Activated T-cell treated with anti-CD3 and anti-CD28 coated beads, Interleukin-2, amount 50 U/mL, for 4 hours (primary cell): ENCODE results near the gene CRCP. TPM values are rescaled to one million over a fixed set of nuclear protein-coding genes. Genes with fewer than 3 reads are reported as not detected.
"Not testable (repeated sequence)": the region's sequence is repeated elsewhere in the genome, so short reads cannot be mapped to it uniquely, and the experiment has no call there.

Source experiments
- ATAC-seq, 2 donors: fragments of 200-7000 bp; cut with Tn5 transposase; one replicate each; pipeline ENCODE4 v1.10.0; 2021
- DNase-seq: peaks from one replicate; pipeline ENCODE4 v3.0.0-alpha.2; 2020
- H3K27me3 Mint-ChIP-seq: one replicate; pipeline ENCODE4 v1.8.0; 2021; ENCODE audit warnings: low read depth, mixed read lengths
- H3K36me3 Mint-ChIP-seq: one replicate; pipeline ENCODE4 v1.8.0; 2022; ENCODE audit warnings: mixed read lengths; ENCODE audit not compliant: insufficient read depth
- H3K4me1 Mint-ChIP-seq: one replicate; pipeline ENCODE4 v1.8.0; 2021; ENCODE audit warnings: low read depth, mixed read lengths
- H3K4me3 Mint-ChIP-seq: one replicate; pipeline ENCODE4 v1.8.0; 2021; ENCODE audit warnings: mild to moderate bottlenecking, moderate library complexity, mixed read lengths
- H3K9me3 Mint-ChIP-seq: one replicate; pipeline ENCODE4 v1.8.0; 2021; ENCODE audit warnings: mixed read lengths
- total RNA-seq, 3 donors: library from RNA; stranded (reverse); gene quantifications; one replicate each; pipeline ENCODE4 v1.2.1, GENCODE V29; 2021

The CRCP gene
- total RNA-seq, 3 donors from 2014 or later = 41.9 to 48.0 (median 47.6) TPM

DNA sequence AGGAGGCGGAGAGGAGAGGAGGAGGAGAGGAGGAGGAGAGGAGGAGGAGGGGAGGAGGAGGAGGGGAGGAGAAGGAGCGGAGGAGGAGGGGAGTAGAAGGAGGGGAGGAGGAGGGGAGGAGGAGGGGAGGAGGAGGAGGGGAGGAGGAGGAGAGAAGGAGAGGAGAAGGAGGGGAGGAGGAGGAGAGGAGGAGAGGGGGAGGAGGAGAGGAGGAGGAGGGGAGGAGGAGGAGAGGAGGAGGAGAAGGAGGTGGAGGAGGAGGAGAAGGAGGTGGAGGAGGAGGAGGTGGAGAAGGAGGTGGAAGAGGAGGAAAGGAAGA lies 15.5 kb upstream of the CRCP start:
- Mint-ChIP-seq H3K36me3 (no peaks in the 10 kb centered on the region), H3K9me3 (no peaks in the 10 kb centered on the region), H3K4me1 (peaks cover 10% of the 10 kb centered on the region), H3K27me3 (no peaks in the 10 kb centered on the region), H3K4me3 (no peak overlapping the region)
- DNase-seq (no peak), ATAC-seq (no peak)

- no peaks in the 10 kb centered on the region for H3K36me3 Mint-ChIP-seq
- H3K9me3 Mint-ChIP-seq = no peaks in the 10 kb centered on the region
- no peaks in the 10 kb centered on the region for H3K27me3 Mint-ChIP-seq
- peak overlapping the region; percentile 71 for H3K4me3 Mint-ChIP-seq
- ATAC-seq (peak; percentile 87 to 89), DNase-seq (peak; percentile 15)
- peaks cover 10% of the 10 kb centered on the region for H3K4me1 Mint-ChIP-seq
Measured at GRCh38 chr7:66099551-66100407, 14.9 kb upstream of the CRCP start.

DNA sequence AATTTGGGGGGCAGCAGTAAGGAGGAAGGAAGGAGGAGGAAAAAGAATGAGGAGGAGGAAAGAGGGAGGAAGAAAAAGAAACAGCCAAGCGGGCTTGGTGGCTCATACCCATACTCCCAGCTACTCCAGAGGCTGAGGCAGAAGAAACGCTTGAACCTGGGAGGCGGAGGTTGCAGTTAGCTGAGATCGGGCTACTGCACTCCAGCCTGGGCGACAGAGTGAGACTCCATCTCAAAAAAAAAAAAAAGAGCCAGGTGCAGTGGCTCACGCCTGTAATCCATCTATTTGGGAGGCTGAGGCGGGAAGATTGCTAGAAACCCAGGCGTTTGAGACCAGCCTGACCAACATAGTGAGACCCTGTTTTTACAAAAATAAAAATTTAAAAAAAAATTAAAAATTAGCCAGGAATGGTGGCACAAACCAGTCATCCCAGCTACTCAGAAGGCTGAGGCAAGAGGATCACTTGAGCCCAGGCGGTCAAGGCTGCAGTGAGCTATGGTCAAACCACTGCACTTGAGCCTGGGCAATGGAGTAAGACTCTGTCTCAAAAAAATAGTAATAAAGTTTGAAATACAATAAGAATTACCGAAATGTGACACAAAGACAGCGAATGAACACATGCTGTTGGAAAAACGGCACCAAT lies 14.1 kb upstream of the CRCP start:
- DNase-seq = no peak
- H3K4me1 Mint-ChIP-seq = peaks cover 10% of the 10 kb centered on the region
- no peaks in the 10 kb centered on the region for H3K36me3 Mint-ChIP-seq
- peak overlapping the region; percentile 71 for H3K4me3 Mint-ChIP-seq
- ATAC-seq = no peak
- H3K27me3 Mint-ChIP-seq = no peaks in the 10 kb centered on the region
- H3K9me3 Mint-ChIP-seq = no peaks in the 10 kb centered on the region

GRCh38 chr7:66102168-66102567 lies 12.5 kb upstream of the CRCP start:
- peaks cover 10% of the 10 kb centered on the region for H3K4me1 Mint-ChIP-seq
- not testable (repeated sequence) for H3K36me3 Mint-ChIP-seq, H3K27me3 Mint-ChIP-seq, DNase-seq, H3K9me3 Mint-ChIP-seq, ATAC-seq, H3K4me3 Mint-ChIP-seq

GRCh38 chr7:66103994-66104393 lies 10.7 kb upstream of the CRCP start:
- ATAC-seq, DNase-seq, H3K9me3 Mint-ChIP-seq, H3K4me3 Mint-ChIP-seq, H3K36me3 Mint-ChIP-seq, H3K27me3 Mint-ChIP-seq: not testable (repeated sequence)
- H3K4me1 Mint-ChIP-seq = peaks cover 10% of the 10 kb centered on the region

GRCh38 chr7:66105263-66105748 lies 9.3 kb upstream of the CRCP start:
- Mint-ChIP-seq H3K36me3 (no peaks in the 10 kb centered on the region), H3K4me1 (peaks cover 2% of the 10 kb centered on the region), H3K4me3 (no peak overlapping the region), H3K27me3 (no peaks in the 10 kb centered on the region), H3K9me3 (no peaks in the 10 kb centered on the region)
- ATAC-seq (no peak), DNase-seq (no peak)

DNA sequence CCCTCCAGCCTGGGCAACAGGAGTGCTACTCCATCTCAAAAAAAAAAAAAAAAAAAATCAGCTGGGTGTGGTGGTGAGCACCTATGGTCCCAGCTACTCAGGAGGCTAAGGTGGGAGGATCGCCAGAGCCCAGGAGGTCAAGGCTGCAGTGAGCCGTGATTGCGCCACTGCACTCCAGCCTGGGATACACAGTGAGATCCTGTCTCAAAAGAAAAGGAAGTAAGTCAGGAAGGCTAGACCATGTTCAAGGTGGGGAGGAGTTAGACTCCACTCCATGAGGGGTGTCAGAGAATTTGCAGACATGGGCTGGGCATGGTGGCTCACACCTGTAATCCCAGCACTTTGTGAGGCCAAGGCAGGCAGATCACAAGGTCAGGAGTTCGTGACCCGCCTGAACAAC lies 6.2 kb upstream of the CRCP start:
- not testable (repeated sequence) for H3K36me3 Mint-ChIP-seq, DNase-seq, ATAC-seq, H3K9me3 Mint-ChIP-seq, H3K27me3 Mint-ChIP-seq, H3K4me1 Mint-ChIP-seq, H3K4me3 Mint-ChIP-seq

- H3K4me1 Mint-ChIP-seq = peaks cover 13% of the 10 kb centered on the region
- no peak for ATAC-seq
- peak overlapping the region; percentile 3 for H3K4me3 Mint-ChIP-seq
- peaks cover 2% of the 10 kb centered on the region for H3K36me3 Mint-ChIP-seq
- H3K27me3 Mint-ChIP-seq = no peaks in the 10 kb centered on the region
- DNase-seq = no peak
- no peaks in the 10 kb centered on the region for H3K9me3 Mint-ChIP-seq
Measured at GRCh38 chr7:66110856-66111255, 3.8 kb upstream of the CRCP start.

DNA sequence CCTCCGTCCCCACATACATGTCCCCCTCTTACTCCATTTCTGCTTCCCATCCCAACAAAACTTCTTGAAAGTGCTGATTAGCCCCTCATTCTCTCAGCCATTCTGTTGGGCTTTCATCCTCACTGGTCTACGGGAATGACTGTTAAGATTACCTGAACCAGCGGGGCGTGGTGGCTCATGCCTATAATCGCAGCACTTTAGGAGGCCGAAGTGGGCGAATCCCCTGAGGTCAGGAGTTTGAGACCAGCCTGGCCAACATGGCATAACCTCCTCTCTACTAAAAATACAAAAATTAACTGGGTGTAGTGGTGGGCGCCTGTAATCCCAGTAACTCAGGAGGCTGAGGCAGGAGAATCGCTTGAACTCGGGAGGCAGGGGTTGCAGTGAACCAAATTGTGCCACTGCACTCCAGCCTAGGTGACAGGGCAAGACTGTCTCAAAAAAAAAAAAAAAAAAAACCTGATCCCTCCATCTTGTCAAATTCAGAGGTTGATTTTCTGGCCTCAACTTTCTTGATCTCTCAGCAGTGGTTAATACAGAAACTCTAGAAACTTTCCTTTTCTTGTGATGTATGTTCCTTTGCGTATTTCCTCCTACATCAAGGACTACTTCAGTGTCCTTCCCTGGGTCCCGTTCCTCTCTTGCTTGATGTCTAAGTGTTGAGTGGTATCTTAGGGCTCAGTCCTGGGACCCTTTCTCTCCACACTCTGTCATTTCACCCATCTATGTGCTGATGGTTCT lies 2.2 kb downstream of the CRCP start:
- ATAC-seq = not testable (repeated sequence)
- H3K4me1 Mint-ChIP-seq = peaks cover 51% of the 10 kb centered on the region
- peaks cover 19% of the 10 kb centered on the region for H3K36me3 Mint-ChIP-seq

DNA sequence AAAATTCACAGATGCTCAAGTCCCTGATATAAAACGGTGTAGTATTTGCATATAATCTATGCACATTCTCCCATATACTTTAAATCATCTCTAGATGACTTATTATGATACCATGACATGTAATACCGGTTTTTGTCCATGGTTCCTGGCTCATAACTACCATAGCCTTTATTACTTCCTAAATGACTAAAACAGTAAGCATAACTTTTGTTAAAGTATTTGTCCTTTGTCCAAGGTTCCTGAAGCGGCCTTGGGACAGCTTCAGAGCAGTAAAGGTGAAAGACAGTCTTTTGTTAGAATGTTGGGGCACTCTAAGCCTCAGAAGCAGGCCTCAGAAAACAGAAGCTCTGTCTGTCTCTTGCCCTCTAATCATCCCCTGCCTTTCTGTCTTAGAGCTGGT lies 4.0 kb downstream of the CRCP start:
- H3K9me3 Mint-ChIP-seq = no peaks in the 10 kb centered on the region
- H3K27me3 Mint-ChIP-seq = no peaks in the 10 kb centered on the region
- DNase-seq (no peak), ATAC-seq (no peak)
- peaks cover 19% of the 10 kb centered on the region for H3K36me3 Mint-ChIP-seq
- peaks cover 61% of the 10 kb centered on the region for H3K4me1 Mint-ChIP-seq
- H3K4me3 Mint-ChIP-seq = no peak overlapping the region

More for the DNA sequence above, 2.2 kb downstream of the CRCP start:
- not testable (repeated sequence) for H3K27me3 Mint-ChIP-seq, DNase-seq, H3K9me3 Mint-ChIP-seq
- peak overlapping the region; percentile 99 for H3K4me3 Mint-ChIP-seq

DNA sequence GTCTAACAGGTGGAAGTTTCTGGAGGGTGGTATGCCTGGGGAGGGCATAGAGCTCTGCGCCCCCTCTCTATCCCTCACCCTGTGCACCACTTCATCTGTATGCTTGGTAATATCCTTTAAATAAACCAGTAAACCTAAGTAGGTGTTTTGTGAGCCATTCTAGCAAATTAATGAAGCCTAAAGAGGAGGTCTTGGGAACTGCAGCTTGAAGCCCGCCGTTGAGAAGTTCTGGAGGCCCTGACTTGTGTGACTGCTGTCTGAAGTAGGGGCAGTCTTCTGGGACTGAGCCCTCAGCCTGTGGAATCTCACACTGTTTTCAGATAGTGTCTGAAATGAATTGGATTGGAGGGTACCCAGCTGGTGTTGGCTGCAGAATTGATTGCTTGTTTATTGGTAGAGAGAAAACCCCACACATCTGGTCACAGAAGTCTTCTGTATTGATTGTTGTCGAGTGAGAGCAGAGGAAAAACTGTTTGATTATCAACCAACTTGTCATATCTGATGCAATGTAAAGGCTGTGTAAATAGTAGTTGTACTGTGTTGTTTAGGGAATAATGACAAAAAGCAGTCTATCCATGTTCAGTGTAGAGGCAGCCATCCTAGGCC lies 4.7 kb downstream of the CRCP start:
- Mint-ChIP-seq H3K36me3 (peaks cover 19% of the 10 kb centered on the region), H3K9me3 (no peaks in the 10 kb centered on the region), H3K4me1 (peaks cover 62% of the 10 kb centered on the region), H3K4me3 (no peak overlapping the region), H3K27me3 (no peaks in the 10 kb centered on the region)
- DNase-seq = no peak
- no peak for ATAC-seq

GRCh38 chr7:66123175-66123528 lies 8.5 kb downstream of the CRCP start:
- H3K4me1 Mint-ChIP-seq = peaks cover 60% of the 10 kb centered on the region
- no peaks in the 10 kb centered on the region for H3K9me3 Mint-ChIP-seq
- ATAC-seq (no peak), DNase-seq (no peak)
- no peaks in the 10 kb centered on the region for H3K27me3 Mint-ChIP-seq
- H3K36me3 Mint-ChIP-seq = peaks cover 4% of the 10 kb centered on the region
- H3K4me3 Mint-ChIP-seq = no peak overlapping the region

GRCh38 chr7:66124569-66124861 lies 9.9 kb downstream of the CRCP start:
- peaks cover 48% of the 10 kb centered on the region for H3K4me1 Mint-ChIP-seq
- not testable (repeated sequence) for H3K9me3 Mint-ChIP-seq, H3K4me3 Mint-ChIP-seq, H3K27me3 Mint-ChIP-seq, ATAC-seq, DNase-seq, H3K36me3 Mint-ChIP-seq

DNA sequence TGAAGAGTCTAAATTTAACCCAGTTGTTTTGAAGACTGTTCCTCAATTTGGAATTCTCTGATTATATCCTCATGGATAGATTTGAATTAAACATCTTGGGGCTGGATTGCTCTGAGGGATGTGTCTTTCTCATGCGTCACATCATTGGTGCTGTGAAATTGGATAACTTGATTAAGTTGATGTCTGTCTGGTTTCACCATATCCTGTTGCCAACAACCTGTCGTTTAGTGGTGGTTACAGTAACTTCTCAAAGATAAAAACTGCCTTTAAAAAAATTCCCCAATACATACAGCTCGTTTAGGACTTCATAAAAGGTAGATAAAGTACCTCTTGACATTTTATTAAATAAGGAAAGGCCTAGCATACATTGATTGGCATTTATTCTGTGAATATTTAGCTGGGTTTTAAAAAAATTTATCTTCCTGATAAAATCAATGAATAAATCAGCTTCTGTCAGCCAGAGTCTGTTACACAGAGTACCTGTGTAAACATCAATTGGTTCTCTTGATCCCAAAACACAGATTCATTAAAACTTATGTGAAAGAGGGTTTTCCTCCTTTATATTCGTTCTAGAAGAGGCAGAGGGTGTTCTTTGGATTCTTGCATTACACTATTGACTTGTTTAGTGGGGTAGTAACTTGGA lies 10.5 kb downstream of the CRCP start:
- Mint-ChIP-seq H3K27me3 (no peaks in the 10 kb centered on the region), H3K9me3 (no peaks in the 10 kb centered on the region)

More for the DNA sequence above, 10.5 kb downstream of the CRCP start:
- Mint-ChIP-seq H3K4me1 (peaks cover 48% of the 10 kb centered on the region), H3K36me3 (peaks cover 2% of the 10 kb centered on the region), H3K4me3 (no peak overlapping the region)
- no peak for ATAC-seq
- no peak for DNase-seq
